ENCODE results near the gene FOXO6. TPM values are rescaled to one million over a fixed set of nuclear protein-coding genes. Genes with fewer than 3 reads are reported as not detected.

FOXO6 gene
- total and polyA plus RNA-seq, 2 donors (not counting 1 experiment from before 2014, with no cell fraction given), result 0.06 to 0.15 TPM

DNA sequence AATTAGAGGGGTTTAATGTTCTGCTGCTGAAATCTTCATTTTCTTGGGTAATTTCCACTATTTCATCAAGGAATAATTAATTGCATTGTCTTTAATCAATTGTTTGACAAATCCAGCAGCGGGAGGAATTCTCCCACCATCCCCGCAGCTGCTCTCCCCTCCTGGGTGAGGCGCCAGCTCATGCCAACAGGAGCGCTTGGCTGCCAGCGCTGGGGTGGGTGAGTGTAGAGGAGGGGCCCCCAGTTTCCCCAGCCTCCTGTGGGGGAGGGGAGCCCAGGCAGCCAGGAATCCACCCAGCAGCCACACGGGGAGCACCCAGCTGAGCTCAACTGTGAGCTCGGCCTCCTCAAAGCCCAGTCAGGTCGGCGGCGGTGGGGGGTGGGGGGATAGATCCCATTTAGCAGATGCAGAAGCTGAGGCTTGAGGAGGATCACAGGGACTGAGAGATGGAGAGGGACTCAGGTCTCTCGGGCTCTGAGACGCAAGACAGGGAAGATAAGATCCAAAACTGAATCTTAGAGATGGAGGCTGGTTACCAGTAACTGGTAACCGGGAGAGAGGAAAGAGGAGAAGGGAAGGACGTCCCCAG, 46.5 kb downstream of the FOXO6 start:
- CTCF ChIA-PET, result no interaction called here
- H3K27me3 Mint-ChIP-seq, result peaks cover 45% of the 10 kb centered on the region
- no peaks in the 10 kb centered on the region for H3K36me3 ChIP-seq (replicated peaks in 1 of 2; ENCODE audit: control extremely low read depth in 1 of 2, control insufficient read depth in 1 of 2, extremely low read depth in 1 of 2, insufficient read depth in 2 of 2, low read length in 1 of 2)
- no peak overlapping the region for H3K4me2 ChIP-seq (replicated peaks; ENCODE audit: low read depth, low read length, poor library complexity, severe bottlenecking)
- no peaks in the 10 kb centered on the region for H3K79me2 ChIP-seq (ENCODE audit: control insufficient read depth, insufficient read depth, low read length)
- no peaks in the 10 kb centered on the region for H3K4me1 ChIP-seq (ENCODE audit: control insufficient read depth in 2 of 2, insufficient read depth in 2 of 2, low read length in 2 of 2)
- WGBS (ENCODE audit: insufficient coverage), result 76% methylated on average over 8 of the region's 14 CpGs
- intact Hi-C loops (cut with micrococcal nuclease), result no loop called here
- H3K27ac ChIP-seq (ENCODE audit: low read length in 2 of 2), result no peak overlapping the region
- no peak overlapping the region for H3K4me3 Mint-ChIP-seq
- H4K20me1 ChIP-seq (ENCODE audit: control insufficient read depth, insufficient read depth, low read length, poor library complexity, severe bottlenecking), result no peaks in the 10 kb centered on the region
- H3K27me3 ChIP-seq (replicated peaks in 1 of 4; ENCODE audit: control extremely low read depth in 1 of 4, control insufficient read depth in 3 of 4, insufficient read depth in 4 of 4, low read length in 3 of 4), result peaks cover 0 to 24% (median 6%) of the 10 kb centered on the region in 4 experiments
- H3K4me3 ChIP-seq (ENCODE audit: control extremely low read depth in 1 of 5, extremely low read depth in 1 of 5, insufficient read depth in 1 of 5, low read depth in 2 of 5, low read length in 4 of 5), result no peak overlapping the region
- no peak for TF ChIP-seq EZH2 (IDR thresholded peaks at IDR 0.05; ENCODE audit: borderline replicate concordance, insufficient read depth, low read depth, low read length, poor library complexity, severe bottlenecking)
- TF ChIP-seq, protein P1, sequence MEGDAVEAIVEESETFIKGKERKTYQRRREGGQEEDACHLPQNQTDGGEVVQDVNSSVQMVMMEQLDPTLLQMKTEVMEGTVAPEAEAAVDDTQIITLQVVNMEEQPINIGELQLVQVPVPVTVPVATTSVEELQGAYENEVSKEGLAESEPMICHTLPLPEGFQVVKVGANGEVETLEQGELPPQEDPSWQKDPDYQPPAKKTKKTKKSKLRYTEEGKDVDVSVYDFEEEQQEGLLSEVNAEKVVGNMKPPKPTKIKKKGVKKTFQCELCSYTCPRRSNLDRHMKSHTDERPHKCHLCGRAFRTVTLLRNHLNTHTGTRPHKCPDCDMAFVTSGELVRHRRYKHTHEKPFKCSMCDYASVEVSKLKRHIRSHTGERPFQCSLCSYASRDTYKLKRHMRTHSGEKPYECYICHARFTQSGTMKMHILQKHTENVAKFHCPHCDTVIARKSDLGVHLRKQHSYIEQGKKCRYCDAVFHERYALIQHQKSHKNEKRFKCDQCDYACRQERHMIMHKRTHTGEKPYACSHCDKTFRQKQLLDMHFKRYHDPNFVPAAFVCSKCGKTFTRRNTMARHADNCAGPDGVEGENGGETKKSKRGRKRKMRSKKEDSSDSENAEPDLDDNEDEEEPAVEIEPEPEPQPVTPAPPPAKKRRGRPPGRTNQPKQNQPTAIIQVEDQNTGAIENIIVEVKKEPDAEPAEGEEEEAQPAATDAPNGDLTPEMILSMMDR (IDR thresholded peaks at IDR 0.05), result no peak
- peaks cover 0 to 14% (median 4%) of the 10 kb centered on the region in 3 donors for H3K9me3 ChIP-seq (ENCODE audit: control extremely low read depth in 1 of 3, control insufficient read depth in 2 of 3, insufficient read depth in 1 of 3, low read length in 2 of 3)
- H3K4me1 Mint-ChIP-seq, result peaks cover 2% of the 10 kb centered on the region
- H3K9me3 Mint-ChIP-seq (ENCODE audit: insufficient read depth), result no peaks in the 10 kb centered on the region
- no peak overlapping the region for H2AFZ ChIP-seq (ENCODE audit: insufficient read depth, low read depth, low read length, poor library complexity, severe bottlenecking)
- no peak overlapping the region for H3K27ac Mint-ChIP-seq
- H3K9ac ChIP-seq (ENCODE audit: low read length), result no peak overlapping the region
- ATAC-seq (ENCODE audit: low read depth) (no peak), DNase-seq (no peak)
- POLR2A ChIA-PET, result no interaction called here

DNA sequence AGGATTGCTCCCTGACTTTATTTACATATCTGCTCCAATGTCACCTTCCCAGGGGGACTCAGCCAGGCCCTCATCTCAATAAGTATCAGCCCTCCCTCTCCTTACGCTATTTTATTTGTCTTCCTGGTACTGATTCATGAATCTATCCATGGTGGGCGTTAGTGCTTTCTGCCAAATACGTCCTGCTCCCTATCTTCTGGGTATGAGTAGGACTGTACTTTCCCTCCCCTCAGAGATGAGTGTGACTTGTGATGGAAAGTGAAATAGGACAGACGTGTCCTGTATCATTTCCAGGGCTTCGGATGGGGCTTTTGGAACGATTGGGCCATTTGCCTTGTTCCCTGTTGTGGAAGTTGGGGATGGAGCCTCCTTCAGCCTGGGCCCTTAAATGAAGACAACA, 47.5 kb downstream of the FOXO6 start:
- Histone ChIP-seq H3K36me3 (replicated peaks in 1 of 2; ENCODE audit: control extremely low read depth in 1 of 2, control insufficient read depth in 1 of 2, extremely low read depth in 1 of 2, insufficient read depth in 2 of 2, low read length in 1 of 2) (no peaks in the 10 kb centered on the region), H3K4me2 (replicated peaks; ENCODE audit: low read depth, low read length, poor library complexity, severe bottlenecking) (no peak overlapping the region), H3K9ac (ENCODE audit: low read length) (no peak overlapping the region), H4K20me1 (ENCODE audit: control insufficient read depth, insufficient read depth, low read length, poor library complexity, severe bottlenecking) (no peaks in the 10 kb centered on the region), H3K4me1 (ENCODE audit: control insufficient read depth in 2 of 2, insufficient read depth in 2 of 2, low read length in 2 of 2) (no peaks in the 10 kb centered on the region), H3K27ac (ENCODE audit: low read length in 2 of 2) (no peak overlapping the region), H3K9me3 (ENCODE audit: control extremely low read depth in 1 of 3, control insufficient read depth in 2 of 3, insufficient read depth in 1 of 3, low read length in 2 of 3) (peaks cover 0 to 14% (median 4%) of the 10 kb centered on the region in 3 donors), H3K79me2 (ENCODE audit: control insufficient read depth, insufficient read depth, low read length) (no peaks in the 10 kb centered on the region), H3K27me3 (replicated peaks in 1 of 4; ENCODE audit: control extremely low read depth in 1 of 4, control insufficient read depth in 3 of 4, insufficient read depth in 4 of 4, low read length in 3 of 4) (peaks cover 0 to 24% (median 6%) of the 10 kb centered on the region in 4 experiments), H2AFZ (ENCODE audit: insufficient read depth, low read depth, low read length, poor library complexity, severe bottlenecking) (no peak overlapping the region), H3K4me3 (ENCODE audit: control extremely low read depth in 1 of 5, extremely low read depth in 1 of 5, insufficient read depth in 1 of 5, low read depth in 2 of 5, low read length in 4 of 5) (no peak overlapping the region)
- H3K9me3 Mint-ChIP-seq (ENCODE audit: insufficient read depth), result no peaks in the 10 kb centered on the region
- intact Hi-C loops (cut with micrococcal nuclease), result no loop called here
- ATAC-seq (ENCODE audit: low read depth), result no peak
- CTCF ChIA-PET, result no interaction called here
- POLR2A ChIA-PET, result no interaction called here
- 72% methylated on average over 3 of the region's 6 CpGs for WGBS (ENCODE audit: insufficient coverage)
- H3K4me1 Mint-ChIP-seq, result peaks cover 2% of the 10 kb centered on the region
- DNase-seq, result no peak
- TF ChIP-seq EZH2 (IDR thresholded peaks at IDR 0.05; ENCODE audit: borderline replicate concordance, insufficient read depth, low read depth, low read length, poor library complexity, severe bottlenecking), result no peak
- TF ChIP-seq, protein P1 (IDR thresholded peaks at IDR 0.05), result no peak
- H3K27ac Mint-ChIP-seq, result no peak overlapping the region
- H3K27me3 Mint-ChIP-seq, result peaks cover 39% of the 10 kb centered on the region
- H3K4me3 Mint-ChIP-seq, result no peak overlapping the region

Measured in B cell (primary cell).